ENCODE measurements around the gene ADAM33. TPM values are rescaled to one million over a fixed set of nuclear protein-coding genes. Genes with fewer than 3 reads are reported as not detected.

ADAM33 gene
- total and polyA plus RNA-seq, 2 of the 8 experiments (the other 6 are each of a cell fraction or from before 2014, with no cell fraction given): 4.2 to 6.0 TPM

DNA sequence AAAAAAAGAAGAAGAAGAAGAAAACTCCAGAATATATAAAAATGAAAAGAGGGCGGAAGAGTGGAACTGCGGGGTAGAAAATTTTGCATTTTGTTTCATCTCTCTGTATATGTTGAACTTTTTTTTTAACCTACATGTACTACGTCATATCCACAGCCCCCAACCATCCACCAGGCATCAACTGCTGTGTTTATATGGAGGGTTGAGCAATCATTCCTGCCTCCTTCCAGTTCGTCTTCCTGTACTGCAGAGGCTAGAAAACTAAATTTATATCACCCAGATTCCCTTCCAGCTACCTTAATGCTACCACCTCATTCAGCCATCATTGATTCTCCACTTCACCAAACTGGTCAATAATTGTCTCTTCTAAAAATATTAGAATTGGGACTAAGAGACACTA lies 40.1 kb upstream of the ADAM33 start (continued):
- TF ChIP-seq, protein P1, sequence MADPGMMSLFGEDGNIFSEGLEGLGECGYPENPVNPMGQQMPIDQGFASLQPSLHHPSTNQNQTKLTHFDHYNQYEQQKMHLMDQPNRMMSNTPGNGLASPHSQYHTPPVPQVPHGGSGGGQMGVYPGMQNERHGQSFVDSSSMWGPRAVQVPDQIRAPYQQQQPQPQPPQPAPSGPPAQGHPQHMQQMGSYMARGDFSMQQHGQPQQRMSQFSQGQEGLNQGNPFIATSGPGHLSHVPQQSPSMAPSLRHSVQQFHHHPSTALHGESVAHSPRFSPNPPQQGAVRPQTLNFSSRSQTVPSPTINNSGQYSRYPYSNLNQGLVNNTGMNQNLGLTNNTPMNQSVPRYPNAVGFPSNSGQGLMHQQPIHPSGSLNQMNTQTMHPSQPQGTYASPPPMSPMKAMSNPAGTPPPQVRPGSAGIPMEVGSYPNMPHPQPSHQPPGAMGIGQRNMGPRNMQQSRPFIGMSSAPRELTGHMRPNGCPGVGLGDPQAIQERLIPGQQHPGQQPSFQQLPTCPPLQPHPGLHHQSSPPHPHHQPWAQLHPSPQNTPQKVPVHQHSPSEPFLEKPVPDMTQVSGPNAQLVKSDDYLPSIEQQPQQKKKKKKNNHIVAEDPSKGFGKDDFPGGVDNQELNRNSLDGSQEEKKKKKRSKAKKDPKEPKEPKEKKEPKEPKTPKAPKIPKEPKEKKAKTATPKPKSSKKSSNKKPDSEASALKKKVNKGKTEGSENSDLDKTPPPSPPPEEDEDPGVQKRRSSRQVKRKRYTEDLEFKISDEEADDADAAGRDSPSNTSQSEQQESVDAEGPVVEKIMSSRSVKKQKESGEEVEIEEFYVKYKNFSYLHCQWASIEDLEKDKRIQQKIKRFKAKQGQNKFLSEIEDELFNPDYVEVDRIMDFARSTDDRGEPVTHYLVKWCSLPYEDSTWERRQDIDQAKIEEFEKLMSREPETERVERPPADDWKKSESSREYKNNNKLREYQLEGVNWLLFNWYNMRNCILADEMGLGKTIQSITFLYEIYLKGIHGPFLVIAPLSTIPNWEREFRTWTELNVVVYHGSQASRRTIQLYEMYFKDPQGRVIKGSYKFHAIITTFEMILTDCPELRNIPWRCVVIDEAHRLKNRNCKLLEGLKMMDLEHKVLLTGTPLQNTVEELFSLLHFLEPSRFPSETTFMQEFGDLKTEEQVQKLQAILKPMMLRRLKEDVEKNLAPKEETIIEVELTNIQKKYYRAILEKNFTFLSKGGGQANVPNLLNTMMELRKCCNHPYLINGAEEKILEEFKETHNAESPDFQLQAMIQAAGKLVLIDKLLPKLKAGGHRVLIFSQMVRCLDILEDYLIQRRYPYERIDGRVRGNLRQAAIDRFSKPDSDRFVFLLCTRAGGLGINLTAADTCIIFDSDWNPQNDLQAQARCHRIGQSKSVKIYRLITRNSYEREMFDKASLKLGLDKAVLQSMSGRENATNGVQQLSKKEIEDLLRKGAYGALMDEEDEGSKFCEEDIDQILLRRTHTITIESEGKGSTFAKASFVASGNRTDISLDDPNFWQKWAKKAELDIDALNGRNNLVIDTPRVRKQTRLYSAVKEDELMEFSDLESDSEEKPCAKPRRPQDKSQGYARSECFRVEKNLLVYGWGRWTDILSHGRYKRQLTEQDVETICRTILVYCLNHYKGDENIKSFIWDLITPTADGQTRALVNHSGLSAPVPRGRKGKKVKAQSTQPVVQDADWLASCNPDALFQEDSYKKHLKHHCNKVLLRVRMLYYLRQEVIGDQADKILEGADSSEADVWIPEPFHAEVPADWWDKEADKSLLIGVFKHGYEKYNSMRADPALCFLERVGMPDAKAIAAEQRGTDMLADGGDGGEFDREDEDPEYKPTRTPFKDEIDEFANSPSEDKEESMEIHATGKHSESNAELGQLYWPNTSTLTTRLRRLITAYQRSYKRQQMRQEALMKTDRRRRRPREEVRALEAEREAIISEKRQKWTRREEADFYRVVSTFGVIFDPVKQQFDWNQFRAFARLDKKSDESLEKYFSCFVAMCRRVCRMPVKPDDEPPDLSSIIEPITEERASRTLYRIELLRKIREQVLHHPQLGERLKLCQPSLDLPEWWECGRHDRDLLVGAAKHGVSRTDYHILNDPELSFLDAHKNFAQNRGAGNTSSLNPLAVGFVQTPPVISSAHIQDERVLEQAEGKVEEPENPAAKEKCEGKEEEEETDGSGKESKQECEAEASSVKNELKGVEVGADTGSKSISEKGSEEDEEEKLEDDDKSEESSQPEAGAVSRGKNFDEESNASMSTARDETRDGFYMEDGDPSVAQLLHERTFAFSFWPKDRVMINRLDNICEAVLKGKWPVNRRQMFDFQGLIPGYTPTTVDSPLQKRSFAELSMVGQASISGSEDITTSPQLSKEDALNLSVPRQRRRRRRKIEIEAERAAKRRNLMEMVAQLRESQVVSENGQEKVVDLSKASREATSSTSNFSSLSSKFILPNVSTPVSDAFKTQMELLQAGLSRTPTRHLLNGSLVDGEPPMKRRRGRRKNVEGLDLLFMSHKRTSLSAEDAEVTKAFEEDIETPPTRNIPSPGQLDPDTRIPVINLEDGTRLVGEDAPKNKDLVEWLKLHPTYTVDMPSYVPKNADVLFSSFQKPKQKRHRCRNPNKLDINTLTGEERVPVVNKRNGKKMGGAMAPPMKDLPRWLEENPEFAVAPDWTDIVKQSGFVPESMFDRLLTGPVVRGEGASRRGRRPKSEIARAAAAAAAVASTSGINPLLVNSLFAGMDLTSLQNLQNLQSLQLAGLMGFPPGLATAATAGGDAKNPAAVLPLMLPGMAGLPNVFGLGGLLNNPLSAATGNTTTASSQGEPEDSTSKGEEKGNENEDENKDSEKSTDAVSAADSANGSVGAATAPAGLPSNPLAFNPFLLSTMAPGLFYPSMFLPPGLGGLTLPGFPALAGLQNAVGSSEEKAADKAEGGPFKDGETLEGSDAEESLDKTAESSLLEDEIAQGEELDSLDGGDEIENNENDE (IDR thresholded peaks at IDR 0.05; ENCODE audit: insufficient replicate concordance, low read length): no peak
- TF ChIP-seq TBP (IDR thresholded peaks at IDR 0.05; ENCODE audit: low read depth, low read length) (no peak), NRF1 (IDR thresholded peaks at IDR 0.05; ENCODE audit: low read depth, low read length) (no peak), EP300 (IDR thresholded peaks at IDR 0.05; ENCODE audit: borderline replicate concordance in 1 of 2, low read depth in 2 of 2, low read length in 2 of 2) (no peak), POLR2AphosphoS5 (IDR thresholded peaks at IDR 0.05; ENCODE audit: low read depth, low read length) (no peak), TAF1 (IDR thresholded peaks at IDR 0.05; ENCODE audit: low read depth, low read length) (no peak), RBBP5 (IDR thresholded peaks at IDR 0.05; ENCODE audit: borderline replicate concordance, low read depth, low read length) (no peak), RXRA (IDR thresholded peaks at IDR 0.05; ENCODE audit: insufficient read depth, low read depth, low read length) (no peak), SIX5 (IDR thresholded peaks at IDR 0.05; ENCODE audit: low read depth, low read length) (no peak)

Data from H1 (cell line).